Ammon's horn (tissue), 1 donor: ENCODE measurements around the gene ZNF488.

Source experiments
- DNase-seq: peaks from one replicate; pipeline ENCODE4 v3.0.0-alpha.2; 2016; ENCODE audit warnings: low spot score

ZNF488 gene

GRCh38 chr10:47348661-47349470 is 35.2 kb downstream of the ZNF488 start:
- no peak for DNase-seq

GRCh38 chr10:47348138-47348651 is 35.9 kb downstream of the ZNF488 start, which contains the start of gene RBP3:
Gene RBP3 (plus strand): TSS chr10:47348363. CDS start chr10:47348485, 122 bp downstream.
- no peak for DNase-seq

- no peak for DNase-seq
Measured at GRCh38 chr10:47347303-47347675, 36.8 kb downstream of the ZNF488 start.

GRCh38 chr10:47346581-47347302 is 37.4 kb downstream of the ZNF488 start:
- no peak for DNase-seq

GRCh38 chr10:47344996-47345870 is 38.9 kb downstream of the ZNF488 start:
- DNase-seq, result no peak

GRCh38 chr10:47340608-47341170 is 43.4 kb downstream of the ZNF488 start:
- DNase-seq, result peak; percentile 52

- no peak for DNase-seq
Measured at GRCh38 chr10:47339759-47340607, 44.1 kb downstream of the ZNF488 start.

- no peak for DNase-seq
Measured at GRCh38 chr10:47339186-47339735, 44.8 kb downstream of the ZNF488 start.

- no peak for DNase-seq
Measured at GRCh38 chr10:47337310-47337709, 46.8 kb downstream of the ZNF488 start.

- DNase-seq, result no peak
Measured at GRCh38 chr10:47336387-47337134, 47.5 kb downstream of the ZNF488 start.

- no peak for DNase-seq
Measured at GRCh38 chr10:47335906-47336305, 48.2 kb downstream of the ZNF488 start.

- no peak for DNase-seq
Measured at GRCh38 chr10:47334466-47335295, 49.4 kb downstream of the ZNF488 start.

GRCh38 chr10:47333532-47333931 is 50.6 kb downstream of the ZNF488 start:
- no peak for DNase-seq

- DNase-seq, result no peak
Measured at GRCh38 chr10:47332946-47333345, 51.1 kb downstream of the ZNF488 start.

GRCh38 chr10:47332371-47332770 is 51.7 kb downstream of the ZNF488 start:
- DNase-seq, result no peak

- no peak for DNase-seq
Measured at GRCh38 chr10:47331954-47332353, 52.1 kb downstream of the ZNF488 start.

GRCh38 chr10:47331491-47331890 is 52.6 kb downstream of the ZNF488 start:
- no peak for DNase-seq

GRCh38 chr10:47330804-47331203 is 53.3 kb downstream of the ZNF488 start:
- DNase-seq, result no peak

GRCh38 chr10:47330366-47330765 is 53.7 kb downstream of the ZNF488 start:
- DNase-seq, result no peak
